ENCODE data around the gene UBE2F.

DNA sequence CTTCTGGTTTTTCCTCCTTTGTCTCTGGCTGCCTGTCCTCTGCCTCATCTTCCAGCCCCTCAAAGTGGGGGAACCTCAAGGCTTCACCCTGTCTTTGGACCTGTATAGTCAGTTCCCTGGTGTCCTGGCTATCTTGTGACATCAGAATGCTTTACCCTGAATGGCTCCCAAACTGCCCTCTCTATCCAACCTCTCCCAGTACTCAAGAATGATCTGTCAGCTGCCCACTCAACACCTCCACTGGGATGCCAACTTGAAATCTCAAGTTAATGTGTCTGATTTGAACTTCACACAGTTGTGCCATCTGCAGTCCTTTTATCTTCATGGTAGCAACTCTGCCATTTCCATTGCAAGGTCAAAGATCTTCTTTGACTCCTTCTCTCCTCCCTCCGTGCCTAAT is 43.8 kb downstream of the UBE2F start:
- TF ChIP-seq, protein P1, sequence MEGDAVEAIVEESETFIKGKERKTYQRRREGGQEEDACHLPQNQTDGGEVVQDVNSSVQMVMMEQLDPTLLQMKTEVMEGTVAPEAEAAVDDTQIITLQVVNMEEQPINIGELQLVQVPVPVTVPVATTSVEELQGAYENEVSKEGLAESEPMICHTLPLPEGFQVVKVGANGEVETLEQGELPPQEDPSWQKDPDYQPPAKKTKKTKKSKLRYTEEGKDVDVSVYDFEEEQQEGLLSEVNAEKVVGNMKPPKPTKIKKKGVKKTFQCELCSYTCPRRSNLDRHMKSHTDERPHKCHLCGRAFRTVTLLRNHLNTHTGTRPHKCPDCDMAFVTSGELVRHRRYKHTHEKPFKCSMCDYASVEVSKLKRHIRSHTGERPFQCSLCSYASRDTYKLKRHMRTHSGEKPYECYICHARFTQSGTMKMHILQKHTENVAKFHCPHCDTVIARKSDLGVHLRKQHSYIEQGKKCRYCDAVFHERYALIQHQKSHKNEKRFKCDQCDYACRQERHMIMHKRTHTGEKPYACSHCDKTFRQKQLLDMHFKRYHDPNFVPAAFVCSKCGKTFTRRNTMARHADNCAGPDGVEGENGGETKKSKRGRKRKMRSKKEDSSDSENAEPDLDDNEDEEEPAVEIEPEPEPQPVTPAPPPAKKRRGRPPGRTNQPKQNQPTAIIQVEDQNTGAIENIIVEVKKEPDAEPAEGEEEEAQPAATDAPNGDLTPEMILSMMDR (IDR thresholded peaks at IDR 0.05; ENCODE audit: poor library complexity), result no peak
- TF ChIP-seq EZH2 (IDR thresholded peaks at IDR 0.05; ENCODE audit: borderline replicate concordance), result no peak
